H1 (cell line): ENCODE measurements around the gene AMHR2. TPM values are rescaled to one million over a fixed set of nuclear protein-coding genes. Genes with fewer than 3 reads are reported as not detected.
A peak's percentile ranks its signal among the peaks of the same experiment; 100 is the strongest.

Experiments
- CTCF ChIA-PET: fragments of 300-600 bp; sonication (Branson Sonifier 250); formaldehyde crosslinking; loops from one replicate; lab custom pipeline; 2021; ENCODE audit not compliant: partially characterized antibody; lab: Charles Lee
- POLR2A ChIA-PET: fragments of 300-600 bp; sonication (Branson Sonifier 250); formaldehyde crosslinking; loops from one replicate; lab custom pipeline; 2021; ENCODE audit warnings: inconsistent platforms; ENCODE audit not compliant: partially characterized antibody; lab: Charles Lee
- DNase-seq, 2 experiments: peaks; one replicate each; pipeline versions ENCODE4 v3.0.0 to v3.0.0-alpha.2; 2010 to 2022; ENCODE audit warnings: low spot score in 2 of 2, low read depth in 1 of 2, mixed read lengths in 1 of 2
- FAIRE-seq: peaks from 2 replicates; lab custom pipeline; 2011; peaks lifted over from hg19 to GRCh38; lab: Jason Lieb, UNC
- H2AFZ ChIP-seq: 2 replicates; pipeline ENCODE4 v1.8.1; 2012; ENCODE audit warnings: low read length, inconsistent platforms
- H2AK5ac ChIP-seq: 2 replicates; pipeline ENCODE4 v1.6.1; 2013; ENCODE audit warnings: low read depth, low read length
- H2BK120ac ChIP-seq: replicated peaks from 2 replicates; pipeline ENCODE3; 2013; ENCODE audit warnings: low read depth, low read length, inconsistent platforms
- H2BK12ac ChIP-seq: 2 replicates; pipeline ENCODE4 v1.6.1; 2013; ENCODE audit warnings: low read depth, low read length
- H2BK15ac ChIP-seq: 2 replicates; pipeline ENCODE4 v1.6.1; 2013; ENCODE audit warnings: low read length
- H2BK20ac ChIP-seq: 2 replicates; pipeline ENCODE4 v1.6.1; 2013; ENCODE audit warnings: low read length
- H2BK5ac ChIP-seq: 2 replicates; pipeline ENCODE4 v1.6.1; 2013; ENCODE audit warnings: low read depth, low read length
- H3K14ac ChIP-seq: 2 replicates; pipeline ENCODE4 v1.6.1; 2013; ENCODE audit warnings: inconsistent platforms; ENCODE audit not compliant: insufficient read length
- H3K18ac ChIP-seq: 2 replicates; pipeline ENCODE4 v1.6.1; 2013; ENCODE audit warnings: low read length; ENCODE audit errors: extremely low read depth
- H3K23ac ChIP-seq: 2 replicates; pipeline ENCODE4 v1.6.1; 2013; ENCODE audit warnings: inconsistent platforms; ENCODE audit not compliant: insufficient read length
- H3K23me2 ChIP-seq: 2 replicates; pipeline ENCODE4 v1.6.1; 2013; ENCODE audit warnings: low read depth, low read length
- H3K27ac ChIP-seq: 2 replicates; pipeline ENCODE4 v1.6.1; 2011; ENCODE audit warnings: low read depth, low read length, inconsistent platforms
- H3K27me3 ChIP-seq, 4 experiments: replicated peaks in 1 of 4; 1 replicate in 1 of 4; 2 replicates in 3 of 4; pipeline versions ENCODE4 v1.6.1 to v1.8.1; 2011 to 2013; ENCODE audit warnings: low read length in 3 of 4, mild to moderate bottlenecking in 3 of 4, inconsistent platforms in 2 of 4, mixed read lengths in 2 of 4, moderate library complexity in 1 of 4; ENCODE audit not compliant: control insufficient read depth in 3 of 4, insufficient read depth in 3 of 4; ENCODE audit errors: extremely low read depth in 1 of 4
- H3K36me3 ChIP-seq, 4 experiments: 2 replicates each; pipeline versions ENCODE4 v1.6.1 to v1.8.1; 2011 to 2013; ENCODE audit warnings: mild to moderate bottlenecking in 4 of 4, low read length in 3 of 4, moderate library complexity in 2 of 4, control low read depth in 1 of 4, inconsistent platforms in 1 of 4; ENCODE audit not compliant: insufficient read depth in 4 of 4, control insufficient read depth in 2 of 4
- H3K4ac ChIP-seq: replicated peaks from 2 replicates; pipeline ENCODE3; 2013; ENCODE audit warnings: low read length, low read depth, mixed read lengths, inconsistent platforms; ENCODE audit not compliant: insufficient read length
- H3K4me1 ChIP-seq, 4 experiments: replicated peaks in 1 of 4; 1 replicate in 1 of 4; 2 replicates in 3 of 4; pipeline versions ENCODE4 v1.6.1 to v1.8.1; 2011 to 2013; ENCODE audit warnings: low read length in 3 of 4, inconsistent platforms in 2 of 4, mixed read lengths in 1 of 4; ENCODE audit not compliant: insufficient read depth in 4 of 4, control insufficient read depth in 3 of 4
- H3K4me2 ChIP-seq, 2 experiments: 2 replicates each; pipeline versions ENCODE4 v1.6.1 to v1.8.1; 2011 to 2013; ENCODE audit warnings: low read depth in 2 of 2, low read length in 2 of 2, control low read depth in 1 of 2, inconsistent platforms in 1 of 2, mild to moderate bottlenecking in 1 of 2; ENCODE audit not compliant: insufficient read depth in 1 of 2
- H3K4me3 ChIP-seq, 4 experiments: fragments of 200-600, 300-600 bp in 1 of 4; sonication (generic), shearing (Covaris generic), sonication (Bioruptor Twin) in 1 of 4; 2 replicates each; pipeline versions ENCODE4 v1.5.1 to v1.8.1; 2011 to 2016; ENCODE audit warnings: low read length in 4 of 4, low read depth in 3 of 4, control low read depth in 2 of 4, inconsistent platforms in 2 of 4, mild to moderate bottlenecking in 2 of 4, mixed read lengths in 1 of 4, moderate library complexity in 1 of 4; ENCODE audit not compliant: insufficient read depth in 2 of 4; ENCODE audit errors: extremely low read depth in 1 of 4
- H3K56ac ChIP-seq: replicated peaks from 2 replicates; pipeline ENCODE3; 2013; ENCODE audit warnings: low read depth, mild to moderate bottlenecking, mixed read lengths, low read length, inconsistent platforms; ENCODE audit not compliant: insufficient read length
- H3K79me1 ChIP-seq: 2 replicates; pipeline ENCODE4 v1.6.1; 2013; ENCODE audit warnings: low read depth, low read length, control low read depth
- H3K79me2 ChIP-seq, 2 experiments: 2 replicates each; pipeline versions ENCODE4 v1.6.1 to v1.8.1; 2012 to 2013; ENCODE audit warnings: low read length in 2 of 2, mild to moderate bottlenecking in 2 of 2, inconsistent platforms in 1 of 2; ENCODE audit not compliant: insufficient read depth in 2 of 2, control insufficient read depth in 1 of 2
- H3K9ac ChIP-seq, 4 experiments: replicated peaks in 1 of 4; 1 replicate in 1 of 4; 2 replicates in 3 of 4; pipeline versions ENCODE4 v1.6.1 to v1.8.1; 2011 to 2013; ENCODE audit warnings: low read depth in 3 of 4, low read length in 3 of 4, control low read depth in 2 of 4, mild to moderate bottlenecking in 2 of 4, moderate library complexity in 2 of 4, inconsistent platforms in 1 of 4; ENCODE audit errors: extremely low read depth in 1 of 4
- H3K9me3 ChIP-seq, 2 experiments: 2 replicates each; pipeline versions ENCODE4 v1.6.1 to v1.8.1; 2012 to 2013; ENCODE audit warnings: mild to moderate bottlenecking in 2 of 2, moderate library complexity in 2 of 2, control low read depth in 1 of 2, inconsistent platforms in 1 of 2, low read depth in 1 of 2, low read length in 1 of 2, mixed read lengths in 1 of 2; ENCODE audit not compliant: insufficient read depth in 2 of 2
- H4K20me1 ChIP-seq, 2 experiments: replicated peaks in 1 of 2; 2 replicates each; pipeline versions ENCODE3 to v1.8.1; 2011 to 2013; ENCODE audit warnings: inconsistent platforms in 2 of 2, low read length in 2 of 2, mild to moderate bottlenecking in 1 of 2; ENCODE audit not compliant: insufficient read depth in 2 of 2, control insufficient read depth in 1 of 2
- H4K5ac ChIP-seq: 2 replicates; pipeline ENCODE4 v1.6.1; 2013; ENCODE audit warnings: low read length, low read depth, mixed read lengths, inconsistent platforms; ENCODE audit not compliant: insufficient read length
- H4K8ac ChIP-seq: 2 replicates; pipeline ENCODE4 v1.8.0; 2013; ENCODE audit warnings: mild to moderate bottlenecking, moderate library complexity, low read length, inconsistent platforms; ENCODE audit not compliant: insufficient read depth; ENCODE audit errors: extremely low read depth
- H4K91ac ChIP-seq: replicated peaks from 2 replicates; pipeline ENCODE3; 2013; ENCODE audit warnings: low read length, mixed read lengths, inconsistent platforms; ENCODE audit not compliant: insufficient read length
- POLR2A ChIP-seq, 2 experiments: IDR thresholded peaks; 1 replicate in 1 of 2; 2 replicates in 1 of 2; pipeline ENCODE4 v1.6.1; 2011; ENCODE audit warnings: low read depth in 2 of 2, low read length in 2 of 2, mild to moderate bottlenecking in 2 of 2; ENCODE audit errors: control extremely low read depth in 1 of 2
- WGBS, 2 experiments: shearing (Covaris generic) in 1 of 2; methylation state at CpG; one replicate each; pipeline versions ENCODE4 v1.1.6 to v1.1.7; 2013 to 2015; ENCODE audit warnings: low lambda C conversion rate in 2 of 2, mixed read lengths in 2 of 2, inconsistent platforms in 1 of 2, low coverage in 1 of 2, missing lambda C conversion rate in 1 of 2; ENCODE audit not compliant: insufficient replicate concordance in 2 of 2, insufficient coverage in 1 of 2, insufficient read length in 1 of 2; ENCODE audit errors: extremely low coverage in 1 of 2, missing lambda C conversion rate in 1 of 2; 5-methylcytosine and 5-hydroxymethylcytosine counted together
- polyA plus RNA-seq, 7 experiments: library from polyadenylated mRNA; depleted of rRNA in 3 of 7; stranded (reverse) in 5 of 7; unstranded in 2 of 7; fragments of >200 nt in 5 of 7; fragments of 200-250 nt in 2 of 7; gene quantifications; 1 replicate in 5 of 7; 2 replicates in 1 of 7; 4 replicates in 1 of 7; pipeline versions ENCODE4 v1.2.1 to v1.2.3, GENCODE V29; 2011 to 2013; ENCODE audit warnings: missing spikeins in 2 of 7, mixed read lengths in 2 of 7
- total RNA-seq: library from RNA; stranded (reverse); fragmentation: NEBNext Ultra II Directional; extraction: Animal tissue kit (Norgen Biotek cat#: 25700); gene quantifications from 2 replicates; pipeline ENCODE4 v1.2.1, GENCODE V29; 2021

Gene AMHR2
- total and polyA plus RNA-seq, 2 of the 8 experiments (the other 6 are each of a cell fraction or from before 2014, with no cell fraction given), result 0.29 to 0.35 TPM

DNA sequence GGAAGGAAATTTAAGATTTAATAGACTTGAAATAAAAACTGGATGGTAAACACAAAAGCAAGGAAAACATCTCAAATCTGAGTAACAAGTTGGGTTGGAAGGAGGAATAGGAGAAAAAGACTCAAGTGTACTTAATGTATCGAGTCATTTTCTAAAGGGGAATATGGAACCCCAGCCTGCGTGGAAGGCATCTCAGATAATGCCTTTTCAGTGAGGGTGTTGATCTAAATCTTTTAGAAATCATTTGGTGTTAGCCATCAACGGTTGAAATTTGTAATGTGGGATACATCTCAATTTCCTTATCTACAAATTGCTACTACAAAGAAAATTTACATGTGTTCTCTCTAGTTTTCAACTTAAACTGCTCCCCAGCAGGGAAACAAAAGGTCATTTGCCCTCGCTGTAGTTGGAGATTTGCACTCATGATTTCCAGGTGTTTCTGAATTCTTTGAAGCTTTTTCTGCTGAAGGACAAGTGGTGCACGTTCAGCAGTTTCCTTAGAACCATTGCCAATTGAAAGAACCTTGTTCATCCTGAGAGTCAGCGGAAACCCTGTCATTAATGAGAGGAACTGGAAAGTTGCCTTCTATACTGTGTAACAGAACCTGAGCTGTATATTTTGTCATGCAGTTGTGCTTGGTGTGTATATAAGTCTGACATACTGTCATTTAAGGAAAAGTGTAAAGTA is 30.4 kb downstream of the AMHR2 start:
- Histone ChIP-seq H3K23ac (no peak overlapping the region), H2BK5ac (no peak overlapping the region), H2BK20ac (no peak overlapping the region), H4K5ac (no peak overlapping the region), H3K4me3 (peak overlapping the region; percentile 89 to 99 (median 94); a peak in 7 of 8 replicates), H3K14ac (no peak overlapping the region), H2AFZ (no peak overlapping the region), H3K36me3 (peaks cover 43 to 59% (median 50%) of the 10 kb centered on the region in 4 experiments), H2BK12ac (no peak overlapping the region), H2BK120ac (no peak overlapping the region), H3K9me3 (no peaks in the 10 kb centered on the region), H4K20me1 (peaks cover 31 to 32% of the 10 kb centered on the region in 2 experiments), H2AK5ac (no peak overlapping the region), H3K18ac (no peak overlapping the region), H3K9ac (peak overlapping the region in 1 of 4 experiments; percentile 44; a peak in 1 of 7 replicates), H3K27me3 (no peaks in the 10 kb centered on the region), H3K56ac (no peak overlapping the region), H4K8ac (no peak overlapping the region), H3K27ac (no peak overlapping the region), H3K23me2 (peaks cover 7% of the 10 kb centered on the region), H3K4me1 (peaks cover 0 to 8% (median 2%) of the 10 kb centered on the region in 4 experiments; a peak in 3 of 7 replicates), H3K79me2 (peaks cover 29 to 65% of the 10 kb centered on the region in 2 experiments), H3K4ac (no peak overlapping the region), H2BK15ac (no peak overlapping the region), H3K79me1 (peaks cover 7% of the 10 kb centered on the region; the same call in 1 of the 2 replicates), H4K91ac (no peak overlapping the region), H3K4me2 (peak overlapping the region; percentile 73 to 81)
- POLR2A ChIA-PET, result interaction anchor here (0.8 to 57.6 kb wide), 20 partner anchors 9 to 273 kb away, joined by 3 to 3397 read pairs (median 4); partner anchors contain the start of genes AMHR2, CSAD, MAP3K12 and NPFF
- DNase-seq (no peak), FAIRE-seq (no peak)
- CTCF ChIA-PET, result interaction anchor here (0.9 to 4.0 kb wide), 7 partner anchors 9 to 127 kb away, joined by 3 to 24 read pairs (median 6); no protein-coding TSS in a partner anchor
- WGBS, 2 experiments, result 81% methylated on average over 6 of the region's 6 CpGs; no CpG with 5 or more reads in 1 of the 2 experiments
- peak in 1 of 2 experiments; percentile 3; a peak in 1 of 3 replicates for TF ChIP-seq POLR2A (IDR thresholded peaks at IDR 0.05; ENCODE audit: control extremely low read depth in 1 of 2, low read depth in 2 of 2, low read length in 2 of 2)
